Fibroblast of peridontal ligament (primary cell): Measurements from ENCODE around the gene RNF220.

Experiments used
- DNase-seq: peaks from one replicate; pipeline ENCODE4 v3.0.0-alpha.2; 2010; ENCODE audit errors: extremely low read depth

The RNF220 gene

GRCh38 chr1:44584167-44584566 is 179.1 kb downstream of the RNF220 start:
- DNase-seq, result no peak

- DNase-seq, result no peak
Observed at GRCh38 chr1:44585315-44585920, 180.4 kb downstream of the RNF220 start.

DNA sequence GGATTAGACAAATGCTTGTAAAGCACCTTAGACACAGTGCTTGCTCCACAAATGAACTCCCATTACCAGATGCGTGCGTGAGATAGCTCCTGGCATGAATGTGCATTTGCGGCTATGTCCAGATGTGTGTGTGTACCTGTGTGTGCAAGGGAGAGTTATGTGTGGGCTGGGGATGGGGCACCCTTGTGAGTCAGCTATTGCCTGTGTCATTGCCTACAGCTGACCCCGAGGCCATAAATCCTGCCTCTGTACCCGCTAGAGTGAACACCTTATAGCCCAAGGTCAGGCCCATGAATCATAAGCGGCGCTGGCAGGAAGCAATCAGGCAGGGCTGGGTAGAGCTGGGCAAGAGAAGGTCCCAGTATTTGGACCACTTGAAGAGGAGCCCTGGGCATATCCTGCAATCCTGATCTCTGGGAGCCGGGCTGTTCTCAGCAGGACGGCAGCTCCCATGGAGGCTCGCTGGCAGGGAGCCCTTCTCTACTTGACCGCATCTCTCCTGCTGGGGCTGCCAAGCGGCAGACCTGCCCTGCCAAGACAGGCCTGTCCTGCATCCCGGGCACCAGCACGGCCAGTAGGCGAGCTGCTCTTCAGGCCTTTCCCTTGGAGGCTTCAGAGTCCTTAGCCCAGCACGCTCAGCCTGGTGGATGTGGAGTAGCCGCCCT is 182.9 kb downstream of the RNF220 start:
- no peak for DNase-seq

GRCh38 chr1:44588551-44589210 is 183.6 kb downstream of the RNF220 start:
- DNase-seq, result no peak

- no peak for DNase-seq
Observed at GRCh38 chr1:44590475-44590874, 185.4 kb downstream of the RNF220 start.

GRCh38 chr1:44591381-44591780 is 186.3 kb downstream of the RNF220 start:
- no peak for DNase-seq

DNA sequence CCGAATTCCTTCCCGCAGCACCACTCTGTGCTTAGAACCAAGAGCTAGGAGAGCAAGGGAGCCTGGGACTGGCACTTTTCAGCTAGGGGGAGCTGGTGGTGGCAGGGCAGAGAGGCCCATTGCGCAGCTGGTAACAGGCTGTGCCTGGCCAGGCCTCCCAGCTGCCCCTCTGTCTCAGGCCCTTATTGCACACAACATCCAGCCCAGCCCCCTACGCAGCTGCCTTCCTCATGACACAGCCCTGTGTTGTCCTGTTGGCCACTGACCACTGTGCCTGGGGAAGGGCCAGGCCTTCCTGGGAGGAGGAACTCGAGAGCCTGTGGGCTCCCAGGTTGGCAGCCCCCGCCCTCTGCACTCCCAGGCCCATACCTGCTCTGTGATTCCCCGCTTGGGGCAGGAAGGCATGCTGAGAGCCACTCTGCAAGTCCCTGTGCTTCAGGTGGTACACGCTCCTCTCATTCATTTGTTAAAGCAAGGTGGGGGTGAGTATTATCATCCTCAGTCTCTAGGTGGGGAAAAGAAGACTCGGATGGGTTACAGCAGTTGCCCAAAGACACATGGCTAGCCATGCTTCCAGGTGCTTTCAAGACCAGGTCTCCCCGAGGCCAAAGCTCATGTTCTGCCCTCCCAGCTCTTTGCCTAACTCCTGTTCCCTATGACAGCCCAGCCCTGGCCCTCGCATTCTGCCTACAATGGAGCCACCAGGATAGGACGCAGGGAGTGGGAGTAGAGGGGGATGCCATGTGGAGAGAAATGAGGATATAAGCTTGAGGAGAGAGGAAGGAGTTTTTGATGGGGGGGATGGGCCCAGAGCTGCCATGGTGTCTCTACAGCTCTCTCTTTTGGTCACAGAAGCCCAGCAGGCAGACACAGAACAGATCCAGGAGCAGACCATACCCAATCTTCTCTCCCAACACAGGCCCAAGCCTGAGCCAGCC is 187.4 kb downstream of the RNF220 start:
- no peak for DNase-seq

GRCh38 chr1:44594353-44594752 is 189.3 kb downstream of the RNF220 start:
- no peak for DNase-seq

- DNase-seq, result peak; percentile 37
Observed at GRCh38 chr1:44594871-44595735, 190.0 kb downstream of the RNF220 start.

- peak; percentile 57 for DNase-seq
Observed at GRCh38 chr1:44596511-44596910, 191.5 kb downstream of the RNF220 start.

DNA sequence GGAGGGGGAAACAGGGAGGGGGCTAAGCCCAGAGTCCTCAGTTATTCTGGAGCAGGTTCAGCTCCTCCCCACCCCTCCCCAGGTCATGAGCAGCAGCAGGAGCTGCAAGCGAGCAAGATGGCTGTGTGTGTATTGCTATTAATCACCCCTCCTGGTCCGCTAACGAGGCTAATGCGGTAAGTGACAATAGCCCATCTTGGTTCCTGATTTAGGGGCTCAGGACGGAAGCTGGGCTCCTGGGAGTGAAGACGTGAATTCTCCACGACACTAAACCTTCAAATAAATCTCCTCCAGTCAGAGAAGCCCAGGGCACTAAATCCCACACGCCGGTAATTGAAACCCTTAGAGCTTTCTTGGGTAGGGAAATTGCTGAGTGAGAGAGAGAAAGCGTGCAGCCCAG is 193.1 kb downstream of the RNF220 start:
- no peak for DNase-seq

DNA sequence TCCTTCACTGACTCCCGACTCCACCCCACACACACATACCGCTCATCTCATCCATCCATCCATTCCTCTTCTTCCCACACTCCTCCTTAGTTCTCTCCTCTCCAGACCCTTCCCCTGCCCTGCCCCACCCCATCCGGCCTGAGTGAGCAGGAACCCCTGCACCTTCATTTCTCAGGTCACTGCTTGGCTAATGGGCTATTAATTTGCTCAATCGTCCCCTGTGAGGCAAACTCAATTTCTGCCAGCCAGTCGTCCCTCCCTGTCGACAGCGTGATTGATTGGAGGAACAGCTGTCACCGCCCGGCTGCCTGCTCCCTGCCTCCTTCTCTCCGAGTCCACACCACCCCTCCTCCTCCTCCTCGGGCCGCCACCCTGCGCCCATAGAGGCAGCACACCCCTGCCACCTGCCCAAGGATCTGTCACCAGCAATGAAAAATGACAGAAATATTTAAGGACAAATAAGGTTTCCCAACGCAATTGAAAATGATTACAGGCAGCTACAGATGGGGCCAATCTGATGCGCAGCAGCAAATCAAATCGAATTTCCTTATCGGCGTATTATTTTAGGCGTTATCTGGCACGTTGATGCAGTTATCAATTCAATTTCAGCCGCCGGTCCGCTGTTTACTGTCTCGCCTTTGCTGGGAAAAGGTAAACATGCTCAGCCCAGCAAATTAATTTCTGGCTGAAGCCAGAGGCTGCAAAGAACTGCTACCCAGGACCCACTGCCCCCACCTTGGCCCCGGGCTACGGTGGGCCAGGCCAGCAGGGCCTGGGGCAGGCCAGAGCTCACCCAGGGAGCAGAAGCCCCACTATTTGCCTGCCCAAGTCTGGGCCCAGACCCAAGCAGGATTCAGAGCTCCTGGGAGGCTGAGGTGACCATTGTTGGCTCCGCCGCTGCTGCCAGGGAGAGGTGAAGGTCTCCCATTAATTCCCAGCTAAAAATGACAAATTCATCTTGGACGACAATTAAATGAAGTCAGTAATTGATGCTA is 197.9 kb downstream of the RNF220 start:
- no peak for DNase-seq

DNA sequence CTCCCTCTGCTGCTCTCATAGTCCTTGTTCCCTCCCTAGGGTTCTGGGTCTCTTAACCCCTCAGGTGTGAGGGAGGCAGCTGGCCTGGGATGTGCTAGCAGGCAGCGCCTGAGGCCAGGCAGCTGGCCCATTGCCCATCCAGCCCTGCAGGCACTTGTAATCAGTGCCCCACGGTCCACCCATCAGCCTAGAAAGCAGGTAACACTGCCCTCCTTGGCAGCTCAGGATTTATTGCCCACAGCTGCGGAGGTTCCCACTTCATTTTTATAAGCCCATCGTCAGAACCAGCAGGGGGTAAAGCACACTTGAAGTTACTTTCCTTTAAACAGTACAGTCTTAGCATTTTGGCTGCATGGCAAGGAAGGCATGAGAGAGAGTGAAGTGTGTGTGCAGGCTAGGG is 198.7 kb downstream of the RNF220 start:
- no peak for DNase-seq

- DNase-seq, result no peak
Observed at GRCh38 chr1:44604157-44604955, 199.3 kb downstream of the RNF220 start.

DNA sequence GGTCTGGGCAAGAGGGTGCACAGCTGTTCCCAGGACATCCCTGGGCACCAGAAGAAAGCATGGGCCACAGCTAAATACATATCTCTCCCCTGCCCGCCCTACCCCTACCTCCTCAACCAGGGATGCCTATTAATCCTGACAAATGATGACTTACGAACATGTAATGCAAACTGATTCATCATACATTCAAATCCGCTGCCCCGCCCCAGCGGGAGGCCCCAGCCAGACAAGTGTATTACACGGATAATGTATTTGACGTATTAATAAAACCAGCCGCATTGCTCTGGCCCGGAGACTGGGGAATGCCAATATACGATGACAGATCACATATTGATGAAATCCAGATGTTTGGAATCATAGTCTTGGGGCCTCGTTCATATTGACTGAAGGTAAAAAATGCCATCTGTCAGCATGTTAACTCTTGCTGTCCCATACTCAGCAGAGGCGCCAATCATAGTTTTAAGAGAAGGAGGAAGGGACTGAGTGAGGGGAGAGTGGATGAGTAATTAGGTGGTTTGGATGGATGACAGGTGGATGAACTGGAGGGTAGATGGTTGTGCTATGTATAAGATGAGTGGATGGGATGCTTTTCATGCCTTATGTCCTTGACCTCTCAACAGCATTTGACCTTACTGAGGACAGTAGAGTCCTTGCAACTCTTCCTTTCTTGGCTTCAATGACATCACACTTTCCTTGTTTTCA is 201.0 kb downstream of the RNF220 start:
- no peak for DNase-seq

- DNase-seq, result no peak
Observed at GRCh38 chr1:44606701-44607281, 201.7 kb downstream of the RNF220 start.

- DNase-seq, result no peak
Observed at GRCh38 chr1:44608141-44608540, 203.1 kb downstream of the RNF220 start.

DNA sequence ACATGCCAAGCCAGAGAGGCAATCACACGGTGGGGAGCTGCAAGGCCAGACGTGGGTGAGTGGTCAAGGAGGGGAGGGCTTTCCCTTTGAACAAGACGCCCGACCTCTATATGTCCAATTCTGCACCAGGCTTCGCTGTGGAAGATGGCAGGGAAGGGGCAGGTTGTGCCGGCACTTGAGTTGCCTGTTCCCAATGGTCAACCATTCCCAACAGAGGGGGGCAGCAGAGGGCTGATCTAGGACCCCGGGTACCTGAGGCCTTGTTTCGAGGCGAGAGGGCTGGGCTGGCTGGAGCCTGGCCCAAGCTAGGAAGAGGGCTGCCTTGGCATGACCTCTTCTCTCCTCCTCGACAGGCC is 204.3 kb downstream of the RNF220 start:
- peak; percentile 49 for DNase-seq
